Testis (tissue), 2 donors: Measurements from ENCODE around the gene RAP1GAP2.

Source experiments
- POLR2A ChIP-seq: fragments of 450-650 bp; IDR thresholded peaks from one replicate; pipeline ENCODE4 v1.6.1; 2017; ENCODE audit warnings: antibody characterized with exemption, mild to moderate bottlenecking, moderate library complexity
- TF ChIP-seq, protein P1 (sequence below), 3 experiments: fragments of 450-650 bp in 2 of 3; fragments of 200-600 bp in 1 of 3; sonication (generic) in 1 of 3; IDR thresholded peaks; one replicate each; pipeline ENCODE4 v1.5.1; 2016 to 2019; ENCODE audit warnings: antibody characterized with exemption in 3 of 3, mild to moderate bottlenecking in 2 of 3, moderate library complexity in 1 of 3

DNA sequence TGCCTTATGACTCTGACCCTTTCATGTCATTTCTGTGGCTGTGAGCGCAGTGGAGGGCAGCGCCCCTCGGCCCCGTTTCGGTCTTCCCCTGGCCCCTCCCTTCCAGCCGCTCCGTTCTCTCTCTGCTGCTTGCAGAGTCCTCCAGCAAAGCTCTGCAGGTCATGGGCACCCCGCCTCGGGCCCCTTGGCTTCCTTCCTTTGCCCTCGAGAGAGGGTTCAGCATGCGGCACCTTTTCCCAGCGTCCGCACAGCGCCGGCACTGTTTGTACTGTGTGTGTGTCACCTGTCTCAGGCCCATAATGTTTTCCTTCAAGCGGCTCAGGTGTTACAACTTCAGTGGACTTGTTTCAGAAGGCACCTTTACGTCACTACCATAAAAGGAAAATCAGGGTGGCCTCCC lies 98.5 kb downstream of the RAP1GAP2 start:
- TF ChIP-seq, protein P1, sequence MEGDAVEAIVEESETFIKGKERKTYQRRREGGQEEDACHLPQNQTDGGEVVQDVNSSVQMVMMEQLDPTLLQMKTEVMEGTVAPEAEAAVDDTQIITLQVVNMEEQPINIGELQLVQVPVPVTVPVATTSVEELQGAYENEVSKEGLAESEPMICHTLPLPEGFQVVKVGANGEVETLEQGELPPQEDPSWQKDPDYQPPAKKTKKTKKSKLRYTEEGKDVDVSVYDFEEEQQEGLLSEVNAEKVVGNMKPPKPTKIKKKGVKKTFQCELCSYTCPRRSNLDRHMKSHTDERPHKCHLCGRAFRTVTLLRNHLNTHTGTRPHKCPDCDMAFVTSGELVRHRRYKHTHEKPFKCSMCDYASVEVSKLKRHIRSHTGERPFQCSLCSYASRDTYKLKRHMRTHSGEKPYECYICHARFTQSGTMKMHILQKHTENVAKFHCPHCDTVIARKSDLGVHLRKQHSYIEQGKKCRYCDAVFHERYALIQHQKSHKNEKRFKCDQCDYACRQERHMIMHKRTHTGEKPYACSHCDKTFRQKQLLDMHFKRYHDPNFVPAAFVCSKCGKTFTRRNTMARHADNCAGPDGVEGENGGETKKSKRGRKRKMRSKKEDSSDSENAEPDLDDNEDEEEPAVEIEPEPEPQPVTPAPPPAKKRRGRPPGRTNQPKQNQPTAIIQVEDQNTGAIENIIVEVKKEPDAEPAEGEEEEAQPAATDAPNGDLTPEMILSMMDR (IDR thresholded peaks at IDR 0.05), result no peak
- no peak for TF ChIP-seq POLR2A
